Gastroesophageal sphincter (tissue), 4 donors: Measurements from ENCODE around the gene BCL2L12. TPM values are rescaled to one million over a fixed set of nuclear protein-coding genes. Genes with fewer than 3 reads are reported as not detected.

Source experiments
- ATAC-seq: fragments of 150-250 bp; one replicate; pipeline ENCODE4 v1.9.1; 2016; ENCODE audit warnings: mild to moderate bottlenecking, moderate library complexity
- H3K27ac ChIP-seq, 4 donors: fragments of 200-600 bp; sonication (generic) in 3 of 4; 1 replicate in 3 of 4; 2 replicates in 1 of 4; pipeline ENCODE4 v1.5.1; 2016 to 2019
- H3K27me3 ChIP-seq: fragments of 200-600 bp; sonication (generic); one replicate; pipeline ENCODE4 v1.5.1; 2019
- H3K36me3 ChIP-seq, 2 donors: fragments of 200-600 bp; sonication (generic); one replicate each; pipeline ENCODE4 v1.5.1; 2019; ENCODE audit warnings: control low read depth in 1 of 2
- H3K4me1 ChIP-seq, 3 donors: fragments of 200-600 bp; sonication (generic); 1 replicate in 2 of 3; 2 replicates in 1 of 3; pipeline ENCODE4 v1.5.1; 2016 to 2019; ENCODE audit warnings: control low read depth in 2 of 3
- H3K4me3 ChIP-seq, 2 donors: fragments of 200-600 bp; sonication (generic); one replicate each; pipeline ENCODE4 v1.5.1; 2019; ENCODE audit warnings: mild to moderate bottlenecking in 1 of 2, moderate library complexity in 1 of 2
- H3K9me3 ChIP-seq, 3 donors: fragments of 200-600 bp; sonication (generic); one replicate each; pipeline ENCODE4 v1.5.1; 2017 to 2019; ENCODE audit warnings: control low read depth in 2 of 3
- CTCF ChIP-seq, 4 experiments: fragments of 200-600 bp in 2 of 4; fragments of 450-650 bp in 2 of 4; sonication (generic) in 1 of 4; IDR thresholded peaks; one replicate each; pipeline ENCODE4 v1.5.1; 2017 to 2019; ENCODE audit warnings: antibody characterized with exemption in 4 of 4, mild to moderate bottlenecking in 2 of 4, moderate library complexity in 2 of 4
- EP300 ChIP-seq: sonication (generic); formaldehyde crosslinking; IDR thresholded peaks from one replicate; pipeline ENCODE4 v1.6.1; 2017; ENCODE audit warnings: antibody characterized with exemption, mild to moderate bottlenecking
- POLR2A ChIP-seq, 2 donors: fragments of 450-650 bp; IDR thresholded peaks; one replicate each; pipeline ENCODE4 v1.6.1; 2017; ENCODE audit warnings: antibody characterized with exemption in 2 of 2, mild to moderate bottlenecking in 2 of 2, moderate library complexity in 1 of 2
- POLR2AphosphoS5 ChIP-seq: sonication (generic); formaldehyde crosslinking; IDR thresholded peaks from one replicate; pipeline ENCODE4 v1.6.1; 2017; ENCODE audit warnings: antibody characterized with exemption
- WGBS, 2 donors: methylation state at CpG; one replicate each; pipeline ENCODE4 v1.1.5; 2018; ENCODE audit warnings: low coverage in 1 of 2; 5-methylcytosine and 5-hydroxymethylcytosine counted together
- total RNA-seq, 4 donors: library from RNA; depleted of rRNA; stranded (reverse); fragments of >200 nt; gene quantifications; one replicate each; pipeline ENCODE4 v1.1.0, GENCODE V29; 2016

BCL2L12 gene
- total RNA-seq, 4 donors from 2014 or later = 3.3 to 7.9 (median 6.4) TPM

GRCh38 chr19:49700563-49700962 lies 34.8 kb downstream of the BCL2L12 start:
- no peak overlapping the region for H3K4me3 ChIP-seq
- TF ChIP-seq POLR2A (IDR thresholded peaks at IDR 0.05) (no peak), POLR2AphosphoS5 (no peak), EP300 (no peak), CTCF (IDR thresholded peaks at IDR 0.05) (no peak)
- peaks cover 6% of the 10 kb centered on the region for H3K27me3 ChIP-seq
- ATAC-seq = no peak
- no peaks in the 10 kb centered on the region for H3K4me1 ChIP-seq
- H3K9me3 ChIP-seq = no peaks in the 10 kb centered on the region
- H3K36me3 ChIP-seq = no peaks in the 10 kb centered on the region
- H3K27ac ChIP-seq = no peak overlapping the region
- 57 to 82% methylated on average over 2 to 10 of the region's 11 CpGs for WGBS, 2 donors

- no peak overlapping the region for H3K4me3 ChIP-seq
- H3K27me3 ChIP-seq = peaks cover 6% of the 10 kb centered on the region
- no peaks in the 10 kb centered on the region for H3K4me1 ChIP-seq
- no peak for ATAC-seq
- no peaks in the 10 kb centered on the region for H3K9me3 ChIP-seq
- H3K36me3 ChIP-seq = no peaks in the 10 kb centered on the region
- TF ChIP-seq POLR2A (IDR thresholded peaks at IDR 0.05) (no peak), EP300 (no peak), CTCF (IDR thresholded peaks at IDR 0.05) (no peak)
- H3K27ac ChIP-seq = no peak overlapping the region
- WGBS, 2 donors = 58 to 75% methylated on average over 5 to 16 of the region's 40 CpGs
Measured at GRCh38 chr19:49701271-49701786, 35.6 kb downstream of the BCL2L12 start.

- no peaks in the 10 kb centered on the region for H3K4me1 ChIP-seq
- ATAC-seq = no peak
- WGBS, 2 donors = 80 to 88% methylated on average over 4 to 10 of the region's 22 CpGs
- TF ChIP-seq CTCF (IDR thresholded peaks at IDR 0.05) (no peak), EP300 (no peak)
- H3K9me3 ChIP-seq = no peaks in the 10 kb centered on the region
- H3K27me3 ChIP-seq = peaks cover 6% of the 10 kb centered on the region
- no peaks in the 10 kb centered on the region for H3K36me3 ChIP-seq
- no peak overlapping the region for H3K4me3 ChIP-seq
- no peak overlapping the region for H3K27ac ChIP-seq
Measured at GRCh38 chr19:49704888-49705642, 39.3 kb downstream of the BCL2L12 start.

GRCh38 chr19:49705919-49706318 lies 40.2 kb downstream of the BCL2L12 start:
- Histone ChIP-seq H3K27me3 (peaks cover 6% of the 10 kb centered on the region), H3K4me1 (no peaks in the 10 kb centered on the region), H3K27ac (no peak overlapping the region), H3K4me3 (no peak overlapping the region), H3K9me3 (no peaks in the 10 kb centered on the region), H3K36me3 (no peaks in the 10 kb centered on the region)
- TF ChIP-seq POLR2AphosphoS5 (no peak), EP300 (no peak), POLR2A (IDR thresholded peaks at IDR 0.05) (no peak), CTCF (IDR thresholded peaks at IDR 0.05) (no peak)
- 91 to 100% methylated on average over 1 to 6 of the region's 16 CpGs for WGBS, 2 donors
- no peak for ATAC-seq

GRCh38 chr19:49710372-49710951 lies 44.7 kb downstream of the BCL2L12 start:
- no peak for TF ChIP-seq POLR2A (IDR thresholded peaks at IDR 0.05)
- TF ChIP-seq CTCF (IDR thresholded peaks at IDR 0.05) = no peak
- no peak for TF ChIP-seq EP300
- TF ChIP-seq POLR2AphosphoS5 = no peak
- no peak for ATAC-seq
- Histone ChIP-seq H3K27ac (no peak overlapping the region), H3K27me3 (no peaks in the 10 kb centered on the region), H3K9me3 (no peaks in the 10 kb centered on the region), H3K4me3 (no peak overlapping the region), H3K36me3 (no peaks in the 10 kb centered on the region), H3K4me1 (no peaks in the 10 kb centered on the region)
- WGBS, 2 donors = 78 to 86% methylated on average over 6 to 20 of the region's 20 CpGs
